Heart right ventricle (tissue), 16 donors: Measurements from ENCODE around the gene GMDS. TPM values are rescaled to one million over a fixed set of nuclear protein-coding genes. Genes with fewer than 3 reads are reported as not detected.

Source experiments
- ATAC-seq, 8 donors: fragments of 200-7000 bp; cut with Tn5 transposase; one replicate each; pipeline ENCODE4 v1.9.1; 2020; ENCODE audit warnings: mild to moderate bottlenecking in 8 of 8, moderate library complexity in 8 of 8, moderate number of reproducible peaks in 1 of 8
- DNase-seq, 2 donors: peaks; one replicate each; pipeline ENCODE4 v3.0.0-alpha.2; 2020
- H3K27ac ChIP-seq, 10 donors: fragments of 200-600 bp; sonication (generic) in 2 of 10; one replicate each; pipeline versions ENCODE4 v1.5.0 to v1.8.0; 2020 to 2022; ENCODE audit warnings: mild to moderate bottlenecking in 3 of 10
- H3K27me3 ChIP-seq, 7 donors: fragments of 200-600 bp; one replicate each; pipeline ENCODE4 v1.8.0; 2021 to 2022; ENCODE audit warnings: mild to moderate bottlenecking in 2 of 7
- H3K36me3 ChIP-seq, 9 donors: fragments of 200-600 bp; sonication (generic) in 1 of 9; one replicate each; pipeline versions ENCODE4 v1.5.0 to v1.8.0; 2020 to 2022; ENCODE audit warnings: mild to moderate bottlenecking in 2 of 9
- H3K4me1 ChIP-seq, 9 donors: fragments of 200-600 bp; sonication (generic) in 1 of 9; one replicate each; pipeline versions ENCODE4 v1.5.0 to v1.8.0; 2020 to 2022; ENCODE audit warnings: mild to moderate bottlenecking in 4 of 9
- H3K4me3 ChIP-seq, 10 donors: fragments of 200-600 bp; sonication (generic) in 2 of 10; one replicate each; pipeline versions ENCODE4 v1.5.0 to v1.8.0; 2020 to 2022; ENCODE audit warnings: mild to moderate bottlenecking in 7 of 10, moderate library complexity in 2 of 10
- H3K9me3 ChIP-seq, 11 donors: fragments of 200-600 bp in 10 of 11; sonication (generic) in 2 of 11; one replicate each; pipeline versions ENCODE4 v1.5.0 to v1.8.0; 2013 to 2022; ENCODE audit warnings: mild to moderate bottlenecking in 2 of 11, control low read depth in 1 of 11, moderate library complexity in 1 of 11
- CTCF ChIP-seq, 9 donors: fragments of 200-600 bp; sonication (generic) in 2 of 9; IDR thresholded peaks; one replicate each; pipeline versions ENCODE4 v1.5.0 to v1.8.0; 2021 to 2022; ENCODE audit warnings: antibody characterized with exemption in 9 of 9, mild to moderate bottlenecking in 5 of 9, moderate library complexity in 1 of 9
- WGBS, 2 donors: extraction: QIAGEN DNeasy Blood & Tissue Kit; methylation state at CpG; one replicate each; pipeline ENCODE4 v1.1.7; 2013; ENCODE audit warnings: inconsistent platforms in 1 of 2; 5-methylcytosine and 5-hydroxymethylcytosine counted together
- intact Hi-C, 10 donors: fragments of 100-400 bp; cut with DNase I; formaldehyde crosslinking; loops; one replicate each; pipeline versions ENCODE4 v1.11.1 to v1.14.2; 2022
- polyA plus RNA-seq, 2 donors: library from polyadenylated mRNA; stranded (reverse); fragments of 200-250 nt; gene quantifications; one replicate each; pipeline ENCODE4 v1.2.3, GENCODE V29; 2013
- total RNA-seq, 10 donors: library from RNA; stranded (reverse); fragmentation: NEBNext Ultra II Directional in 3 of 10; extraction: Animal tissue kit (Norgen Biotek cat#: 25700) in 3 of 10; gene quantifications; one replicate each; pipeline versions ENCODE4 v1.2.1 to v1.2.4, GENCODE V29; 2021 to 2023
- donor health status: Arrhythmogenic right ventricular cardiomyopathy.
- donor health status: ischemic (EF 13 %, LVEDD 7.1; RV severe dilation, severe dysfunction).
- donor health status: healthy with polysubstance abuse.
- donor health status: DM: no; HTN: yes; CAD: no.
- donor health status: DM: no; HTN: no; CAD: no.
- donor health status: ischemic (EF 25% LVEDD 6.9; RV normal size, moderate dysfunction).
- donor health status: ischemic (EF 25% LVEDD 5.7; RV mildly dilated, moderate dysfunction).
- donor health status: healthy.
- donor health status: DM: yes; HTN: yes; CAD: no.
- donor health status: Ischemic cardiomyopathy.
- donor health status: ischemic (EF 35%, LVEDD 5.7; RV mildly dilated, moderate dysfunction).
- donor health status: nonischemic (EF 11% LVEDD 7.7; RV severe dilation, severe dysfunction).
- donor health status: DM: yes; HTN: yes; CAD: no.
- donor health status: PGD.
- donor health status: ischemic (EF 29% LVEDD 5.4; RV normal size, mild dysfunction).
- donor health status: nonischemic (EF 23%, LVEDD 6.1; RV moderate dilation, normal function).

GMDS gene
- total and polyA plus RNA-seq, 12 donors, result 5.0 to 10.6 (median 6.9) TPM

- Histone ChIP-seq H3K27ac (peak overlapping the region in 1 of 10 donors; percentile 14), H3K4me1 (peaks cover 0 to 11% (median 0%) of the 10 kb centered on the region in 9 donors), H3K36me3 (peaks cover 0 to 44% (median 4%) of the 10 kb centered on the region in 9 donors), H3K9me3 (peaks cover 0 to 20% (median 12%) of the 10 kb centered on the region in 11 donors), H3K4me3 (no peak overlapping the region), H3K27me3 (no peaks in the 10 kb centered on the region)
- WGBS, 2 donors, result 69 to 70% methylated on average over 8 of the region's 8 CpGs
- intact Hi-C loops, result no loop called here
- TF ChIP-seq CTCF (IDR thresholded peaks at IDR 0.05), result no peak
- DNase-seq (no peak), ATAC-seq (peak in 1 of 8 donors; percentile 19)
Measured at GRCh38 chr6:2274981-2275891, 29.8 kb upstream of the GMDS start.

GRCh38 chr6:2272696-2273095, 27.3 kb upstream of the GMDS start:
- no peak overlapping the region for H3K27ac ChIP-seq
- 95 to 97% methylated on average over 3 of the region's 3 CpGs for WGBS, 2 donors
- no peak for ATAC-seq

GRCh38 chr6:2270054-2270453, 24.6 kb upstream of the GMDS start:
- Histone ChIP-seq H3K27me3 (no peaks in the 10 kb centered on the region), H3K36me3 (peaks cover 0 to 74% (median 9%) of the 10 kb centered on the region in 9 donors), H3K4me3 (no peak overlapping the region), H3K4me1 (peaks cover 0 to 4% (median 0%) of the 10 kb centered on the region in 9 donors), H3K9me3 (no peaks in the 10 kb centered on the region), H3K27ac (no peak overlapping the region)
- 97 to 99% methylated on average over 3 of the region's 3 CpGs for WGBS, 2 donors
- intact Hi-C loops, result no loop called here
- TF ChIP-seq CTCF (IDR thresholded peaks at IDR 0.05), result no peak
- ATAC-seq, result no peak
- no peak for DNase-seq

More at GRCh38 chr6:2272696-2273095, 27.3 kb upstream of the GMDS start:
- intact Hi-C loops, result no loop called here
- H3K27me3 ChIP-seq, result no peaks in the 10 kb centered on the region
- no peak for DNase-seq
- no peaks in the 10 kb centered on the region for H3K9me3 ChIP-seq
- no peak overlapping the region for H3K4me3 ChIP-seq
- H3K4me1 ChIP-seq, result peaks cover 0 to 11% (median 0%) of the 10 kb centered on the region in 9 donors
- peaks cover 0 to 63% (median 9%) of the 10 kb centered on the region in 9 donors for H3K36me3 ChIP-seq
- TF ChIP-seq CTCF (IDR thresholded peaks at IDR 0.05), result no peak

- ATAC-seq, result no peak
- no peak overlapping the region for H3K4me3 ChIP-seq
- H3K9me3 ChIP-seq, result no peaks in the 10 kb centered on the region
- H3K4me1 ChIP-seq, result no peaks in the 10 kb centered on the region
- TF ChIP-seq CTCF (IDR thresholded peaks at IDR 0.05), result no peak
- H3K27ac ChIP-seq, result no peak overlapping the region
- WGBS, 2 donors, result 91 to 93% methylated on average over 1 of the region's 1 CpG
- intact Hi-C loops, result no loop called here
- no peak for DNase-seq
- H3K27me3 ChIP-seq, result no peaks in the 10 kb centered on the region
- peaks cover 0 to 63% (median 9%) of the 10 kb centered on the region in 9 donors for H3K36me3 ChIP-seq
Measured at GRCh38 chr6:2266841-2267240, 21.4 kb upstream of the GMDS start.
